ENCODE results near the gene DNAAF5.

DNAAF5 gene

DNA sequence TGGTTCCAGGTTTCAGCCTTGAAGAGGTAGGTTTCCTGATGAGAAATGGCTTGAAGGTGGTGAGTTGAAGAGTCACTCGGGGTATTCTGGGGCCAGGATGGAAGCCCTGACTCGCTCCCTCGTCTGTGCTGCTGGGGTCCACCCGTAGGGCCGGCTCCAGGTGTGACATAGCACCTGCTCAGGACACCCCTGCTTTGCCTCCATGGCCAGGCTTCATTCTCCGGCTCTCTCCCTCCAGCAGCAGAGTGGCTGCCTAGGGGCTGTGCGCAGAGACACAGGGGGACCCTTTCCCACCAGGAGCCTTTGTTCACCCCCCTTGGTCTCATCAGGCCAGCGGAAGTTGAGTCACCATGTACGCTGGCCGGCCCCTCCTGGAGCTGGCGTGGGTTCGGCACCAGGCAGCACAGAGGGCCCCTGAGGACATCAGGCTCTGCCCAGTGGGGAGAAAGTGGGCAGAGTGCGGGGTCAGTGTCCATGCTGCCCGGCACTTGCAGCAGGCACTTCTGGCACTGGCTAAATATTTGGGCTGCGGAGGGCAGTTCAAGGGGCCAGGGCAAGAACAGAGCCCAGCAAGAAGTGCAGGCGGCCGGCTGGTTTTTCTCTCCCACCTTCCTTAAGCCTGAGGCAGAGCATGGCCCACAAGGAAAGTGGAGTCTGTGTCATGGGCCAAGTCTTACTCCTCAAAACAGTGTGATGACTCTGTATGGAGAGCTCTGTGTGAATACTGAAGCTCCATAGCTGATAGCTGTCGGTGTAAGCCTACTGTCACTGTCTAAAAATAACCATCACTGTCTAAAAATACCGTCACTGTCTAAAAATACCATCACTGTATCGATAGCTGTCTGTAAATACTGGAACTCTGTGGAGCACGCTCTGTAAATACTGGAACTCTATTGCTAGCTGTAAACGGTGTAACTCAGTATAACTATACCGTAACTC is 4.3 kb downstream of the DNAAF5 start:
- H3K4me3 ChIP-seq (ENCODE audit: low read depth, low read length): no peak overlapping the region
- TF ChIP-seq, protein P1, sequence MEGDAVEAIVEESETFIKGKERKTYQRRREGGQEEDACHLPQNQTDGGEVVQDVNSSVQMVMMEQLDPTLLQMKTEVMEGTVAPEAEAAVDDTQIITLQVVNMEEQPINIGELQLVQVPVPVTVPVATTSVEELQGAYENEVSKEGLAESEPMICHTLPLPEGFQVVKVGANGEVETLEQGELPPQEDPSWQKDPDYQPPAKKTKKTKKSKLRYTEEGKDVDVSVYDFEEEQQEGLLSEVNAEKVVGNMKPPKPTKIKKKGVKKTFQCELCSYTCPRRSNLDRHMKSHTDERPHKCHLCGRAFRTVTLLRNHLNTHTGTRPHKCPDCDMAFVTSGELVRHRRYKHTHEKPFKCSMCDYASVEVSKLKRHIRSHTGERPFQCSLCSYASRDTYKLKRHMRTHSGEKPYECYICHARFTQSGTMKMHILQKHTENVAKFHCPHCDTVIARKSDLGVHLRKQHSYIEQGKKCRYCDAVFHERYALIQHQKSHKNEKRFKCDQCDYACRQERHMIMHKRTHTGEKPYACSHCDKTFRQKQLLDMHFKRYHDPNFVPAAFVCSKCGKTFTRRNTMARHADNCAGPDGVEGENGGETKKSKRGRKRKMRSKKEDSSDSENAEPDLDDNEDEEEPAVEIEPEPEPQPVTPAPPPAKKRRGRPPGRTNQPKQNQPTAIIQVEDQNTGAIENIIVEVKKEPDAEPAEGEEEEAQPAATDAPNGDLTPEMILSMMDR (IDR thresholded peaks at IDR 0.05; ENCODE audit: low read depth, low read length, missing control alignments): no peak
- DNase-seq (ENCODE audit: low read depth): no peak

- no peak overlapping the region for H3K4me3 ChIP-seq (ENCODE audit: low read depth, low read length)
- TF ChIP-seq, protein P1 (IDR thresholded peaks at IDR 0.05; ENCODE audit: low read depth, low read length, missing control alignments): no peak
- DNase-seq (ENCODE audit: low read depth): no peak
Measured at GRCh38 chr7:731440-732085, 5.1 kb downstream of the DNAAF5 start.

- no peak overlapping the region for H3K4me3 ChIP-seq (ENCODE audit: low read depth, low read length)
- DNase-seq (ENCODE audit: low read depth): no peak
- TF ChIP-seq, protein P1 (IDR thresholded peaks at IDR 0.05; ENCODE audit: low read depth, low read length, missing control alignments): no peak
Measured at GRCh38 chr7:732094-732541, 5.6 kb downstream of the DNAAF5 start.

DNA sequence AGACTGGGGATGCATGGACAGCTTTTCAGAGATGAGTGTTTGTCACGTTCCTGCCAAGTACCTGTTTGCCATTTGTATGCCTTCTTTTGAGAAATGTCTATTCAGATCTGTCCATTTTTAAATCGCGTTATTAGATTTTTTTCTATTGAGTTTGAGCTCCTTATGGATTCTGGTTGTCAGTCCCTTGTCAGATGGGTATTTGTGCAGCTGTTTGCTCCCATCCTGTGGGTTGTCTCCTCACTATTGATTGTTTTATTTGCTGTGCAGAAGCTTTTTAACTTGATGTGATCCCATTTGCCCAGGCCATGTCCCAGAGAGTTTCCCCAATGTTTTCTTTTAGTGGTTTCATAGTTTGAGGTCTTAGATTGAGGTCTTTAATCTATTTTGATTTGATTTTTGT is 6.1 kb downstream of the DNAAF5 start:
- TF ChIP-seq, protein P1 (IDR thresholded peaks at IDR 0.05; ENCODE audit: low read depth, low read length, missing control alignments): no peak
- no peak overlapping the region for H3K4me3 ChIP-seq (ENCODE audit: low read depth, low read length)
- DNase-seq (ENCODE audit: low read depth): no peak

DNA sequence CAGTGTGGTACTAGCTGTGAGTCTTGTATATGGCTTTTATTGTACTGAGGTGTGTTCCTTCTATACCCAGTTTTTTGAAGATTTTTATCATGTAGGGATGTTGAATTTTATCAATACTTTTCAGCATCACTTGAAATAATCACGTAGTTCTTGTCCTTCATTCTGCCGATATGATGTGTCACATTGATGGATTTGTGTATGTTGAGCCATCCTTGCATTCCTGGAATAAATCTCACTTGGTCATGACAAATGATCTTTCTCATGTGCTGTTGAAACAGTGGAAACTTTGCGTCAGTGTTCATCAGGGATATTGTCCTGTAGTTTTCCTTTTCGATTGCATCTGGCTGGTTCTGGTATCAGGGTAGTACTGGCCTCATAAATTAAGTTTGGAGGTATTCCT is 7.7 kb downstream of the DNAAF5 start:
- no peak for DNase-seq (ENCODE audit: low read depth)
- TF ChIP-seq, protein P1 (IDR thresholded peaks at IDR 0.05; ENCODE audit: low read depth, low read length, missing control alignments): no peak
- H3K4me3 ChIP-seq (ENCODE audit: low read depth, low read length): no peak overlapping the region

DNA sequence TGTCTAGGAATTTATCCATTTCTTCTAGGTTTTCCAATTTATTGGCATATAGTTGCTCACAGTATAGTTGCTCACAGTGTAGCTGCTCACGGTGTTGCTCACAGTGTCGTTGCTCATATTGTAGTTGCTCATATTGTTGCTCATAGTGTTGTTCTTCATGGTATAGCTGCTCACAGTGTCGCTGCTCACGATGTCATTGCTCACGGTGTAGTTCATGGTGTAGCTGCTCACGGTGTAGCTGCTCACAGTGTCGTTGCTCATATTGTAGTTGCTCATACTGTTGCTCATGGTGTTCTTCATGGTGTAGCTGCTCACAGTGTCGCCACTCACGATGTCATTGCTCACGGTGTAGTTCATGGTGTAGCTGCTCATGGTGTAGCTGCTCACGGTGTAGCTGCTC is 8.3 kb downstream of the DNAAF5 start:
- DNase-seq (ENCODE audit: low read depth): no peak
- no peak overlapping the region for H3K4me3 ChIP-seq (ENCODE audit: low read depth, low read length)
- TF ChIP-seq, protein P1 (IDR thresholded peaks at IDR 0.05; ENCODE audit: low read depth, low read length, missing control alignments): no peak
